NB4 (cell line): ENCODE data around the gene RNF150.

Experiments used
- DNase-seq: peaks from one replicate; pipeline ENCODE4 v3.0.0; 2010; ENCODE audit warnings: low read depth
- H3K4me3 ChIP-seq: one replicate; pipeline ENCODE4 v1.5.1; 2011; ENCODE audit warnings: mild to moderate bottlenecking, low read depth, low read length, moderate library complexity
- CTCF ChIP-seq: IDR thresholded peaks from one replicate; pipeline ENCODE4 v1.5.1; 2012; ENCODE audit warnings: low read depth, low read length
- MAX ChIP-seq: IDR thresholded peaks from 2 replicates; pipeline ENCODE4 v1.6.1; 2011; ENCODE audit warnings: low read depth, low read length
- MYC ChIP-seq: IDR thresholded peaks from 2 replicates; pipeline ENCODE4 v1.6.1; 2011; ENCODE audit warnings: low read depth, low read length
- POLR2A ChIP-seq: IDR thresholded peaks from 2 replicates; pipeline ENCODE4 v1.6.1; 2011; ENCODE audit warnings: mild to moderate bottlenecking; ENCODE audit not compliant: insufficient read length; ENCODE audit errors: extremely low read depth

The RNF150 gene

GRCh38 chr4:140955641-140956040, 177.6 kb downstream of the RNF150 start:
- TF ChIP-seq MAX (no peak), MYC (no peak), POLR2A (no peak), CTCF (no peak)
- no peak overlapping the region for H3K4me3 ChIP-seq

GRCh38 chr4:140952717-140953116, 180.6 kb downstream of the RNF150 start:
- no peak overlapping the region for H3K4me3 ChIP-seq
- no peak for TF ChIP-seq POLR2A
- TF ChIP-seq MAX = no peak
- TF ChIP-seq CTCF = no peak
- TF ChIP-seq MYC = no peak
- no peak for DNase-seq

More at GRCh38 chr4:140955641-140956040, 177.6 kb downstream of the RNF150 start:
- no peak for DNase-seq

GRCh38 chr4:140947506-140947905, 185.8 kb downstream of the RNF150 start:
- TF ChIP-seq MAX (no peak), POLR2A (no peak), MYC (no peak), CTCF (no peak)
- DNase-seq = no peak
- no peak overlapping the region for H3K4me3 ChIP-seq

GRCh38 chr4:140945106-140945505, 188.2 kb downstream of the RNF150 start:
- no peak for DNase-seq
- H3K4me3 ChIP-seq = no peak overlapping the region
- no peak for TF ChIP-seq CTCF
- TF ChIP-seq MYC = no peak
- TF ChIP-seq MAX = no peak
- TF ChIP-seq POLR2A = no peak

- no peak overlapping the region for H3K4me3 ChIP-seq
- no peak for TF ChIP-seq POLR2A
- no peak for TF ChIP-seq CTCF
- TF ChIP-seq MAX = no peak
- TF ChIP-seq MYC = no peak
- no peak for DNase-seq
Observed at GRCh38 chr4:140944572-140944971, 188.7 kb downstream of the RNF150 start.

- DNase-seq = no peak
- TF ChIP-seq MAX = no peak
- no peak for TF ChIP-seq MYC
- TF ChIP-seq CTCF = no peak
- H3K4me3 ChIP-seq = no peak overlapping the region
Observed at GRCh38 chr4:140944199-140944515, 189.1 kb downstream of the RNF150 start.
